Measurements from ENCODE around the gene ATP10D.
"Not testable (repeated sequence)": the region's sequence is repeated elsewhere in the genome, so short reads cannot be mapped to it uniquely, and the experiment has no call there.

DNA sequence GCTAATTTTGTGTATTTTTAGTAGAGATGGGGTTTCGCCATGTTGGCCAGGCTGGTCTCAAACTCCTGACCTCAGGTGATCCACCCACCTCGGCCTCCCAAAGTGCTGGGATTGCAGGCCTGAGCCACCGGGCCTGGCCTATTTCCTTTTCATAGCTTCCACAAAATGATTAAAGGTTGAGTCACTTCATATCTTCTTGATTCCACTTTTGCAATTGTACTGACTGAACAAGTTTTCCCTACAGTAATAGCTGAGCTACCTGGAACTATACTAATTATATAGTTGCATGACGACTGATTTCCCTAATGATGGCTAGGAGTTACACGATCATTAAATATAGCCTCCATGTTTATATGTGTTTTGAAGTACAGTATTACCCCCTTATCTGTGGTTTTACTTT lies 57.6 kb downstream of the ATP10D start:
- TF ChIP-seq POLR2A (conservative IDR thresholded peaks at IDR 0.05); ZNF184 (CRISPR knock-in tag; IDR thresholded peaks at IDR 0.05); DPF2 (IDR thresholded peaks at IDR 0.05); RBFOX2 (IDR thresholded peaks at IDR 0.05; ENCODE audit: low read depth, low read length); SUPT5H (IDR thresholded peaks at IDR 0.05); ETS2 (tag; IDR thresholded peaks at IDR 0.05; ENCODE audit: borderline replicate concordance, poor library complexity, severe bottlenecking); POLR2AphosphoS5 (IDR thresholded peaks at IDR 0.05; ENCODE audit: control insufficient read depth, insufficient read depth, low read depth, low read length); NCOR1 (IDR thresholded peaks at IDR 0.05): not testable (repeated sequence)
- TF ChIP-seq, protein P1, sequence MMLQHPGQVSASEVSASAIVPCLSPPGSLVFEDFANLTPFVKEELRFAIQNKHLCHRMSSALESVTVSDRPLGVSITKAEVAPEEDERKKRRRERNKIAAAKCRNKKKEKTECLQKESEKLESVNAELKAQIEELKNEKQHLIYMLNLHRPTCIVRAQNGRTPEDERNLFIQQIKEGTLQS (IDR thresholded peaks at IDR 0.05), result not testable (repeated sequence)
- TF ChIP-seq, protein P1 (CRISPR knock-in tag; conservative IDR thresholded peaks at IDR 0.05), result not testable (repeated sequence)
- TF ChIP-seq, protein P2, sequence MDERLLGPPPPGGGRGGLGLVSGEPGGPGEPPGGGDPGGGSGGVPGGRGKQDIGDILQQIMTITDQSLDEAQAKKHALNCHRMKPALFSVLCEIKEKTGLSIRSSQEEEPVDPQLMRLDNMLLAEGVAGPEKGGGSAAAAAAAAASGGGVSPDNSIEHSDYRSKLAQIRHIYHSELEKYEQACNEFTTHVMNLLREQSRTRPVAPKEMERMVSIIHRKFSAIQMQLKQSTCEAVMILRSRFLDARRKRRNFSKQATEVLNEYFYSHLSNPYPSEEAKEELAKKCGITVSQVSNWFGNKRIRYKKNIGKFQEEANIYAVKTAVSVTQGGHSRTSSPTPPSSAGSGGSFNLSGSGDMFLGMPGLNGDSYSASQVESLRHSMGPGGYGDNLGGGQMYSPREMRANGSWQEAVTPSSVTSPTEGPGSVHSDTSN (CRISPR knock-in tag; IDR thresholded peaks at IDR 0.05; ENCODE audit: low read depth), result not testable (repeated sequence)
- TF ChIP-seq, protein P2 (tag; conservative IDR thresholded peaks at IDR 0.05; ENCODE audit: low read depth), result not testable (repeated sequence)
- TF ChIP-seq, protein P3, sequence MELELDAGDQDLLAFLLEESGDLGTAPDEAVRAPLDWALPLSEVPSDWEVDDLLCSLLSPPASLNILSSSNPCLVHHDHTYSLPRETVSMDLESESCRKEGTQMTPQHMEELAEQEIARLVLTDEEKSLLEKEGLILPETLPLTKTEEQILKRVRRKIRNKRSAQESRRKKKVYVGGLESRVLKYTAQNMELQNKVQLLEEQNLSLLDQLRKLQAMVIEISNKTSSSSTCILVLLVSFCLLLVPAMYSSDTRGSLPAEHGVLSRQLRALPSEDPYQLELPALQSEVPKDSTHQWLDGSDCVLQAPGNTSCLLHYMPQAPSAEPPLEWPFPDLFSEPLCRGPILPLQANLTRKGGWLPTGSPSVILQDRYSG (tag; conservative IDR thresholded peaks at IDR 0.05; ENCODE audit: low read depth), result not testable (repeated sequence)
